BJ (cell line): ENCODE results near the gene IL36RN. TPM values are rescaled to one million over a fixed set of nuclear protein-coding genes. Genes with fewer than 3 reads are reported as not detected.
"Not testable (repeated sequence)": the region's sequence is repeated elsewhere in the genome, so short reads cannot be mapped to it uniquely, and the experiment has no call there.

ENCODE experiments used
- CTCF ChIA-PET: fragments of 350-600 bp; formaldehyde crosslinking; extraction: SDS; loops from one replicate; lab custom pipeline; 2021; ENCODE audit warnings: antibody characterized with exemption, inconsistent platforms; lab: Yijun Ruan, JAX
- POLR2A ChIA-PET: fragments of 300-600 bp; sonication (Branson Sonifier 250); formaldehyde crosslinking; extraction: SDS; loops from one replicate; lab custom pipeline; 2021; ENCODE audit warnings: antibody characterized with exemption; lab: Charles Lee
- DNase-seq: peaks from one replicate; pipeline ENCODE4 v3.0.0-alpha.2; 2011; ENCODE audit warnings: low read depth
- H3K27me3 ChIP-seq: 2 replicates; pipeline ENCODE4 v1.6.0; 2011; ENCODE audit warnings: low read length; ENCODE audit not compliant: control insufficient read depth, insufficient read depth
- H3K36me3 ChIP-seq: 2 replicates; pipeline ENCODE4 v1.5.1; 2011; ENCODE audit warnings: low read length; ENCODE audit not compliant: control insufficient read depth, insufficient read depth
- H3K4me3 ChIP-seq: 2 replicates; pipeline ENCODE4 v1.5.1; 2011; ENCODE audit warnings: low read depth, mild to moderate bottlenecking, control low read depth, low read length
- polyA plus RNA-seq: library from polyadenylated mRNA; depleted of rRNA; stranded (reverse); fragments of >200 nt; gene quantifications from 2 replicates; pipeline ENCODE4 v1.2.3, GENCODE V29; 2011
- TF ChIP-seq, protein P1 (sequence below): IDR thresholded peaks from 2 replicates; pipeline ENCODE4 v1.5.1; 2011; ENCODE audit warnings: low read depth, mild to moderate bottlenecking, control low read depth, inconsistent platforms, low read length, moderate library complexity; ENCODE audit not compliant: insufficient read depth

Gene IL36RN
- polyA plus RNA-seq, 1 experiment, result not detected

DNA sequence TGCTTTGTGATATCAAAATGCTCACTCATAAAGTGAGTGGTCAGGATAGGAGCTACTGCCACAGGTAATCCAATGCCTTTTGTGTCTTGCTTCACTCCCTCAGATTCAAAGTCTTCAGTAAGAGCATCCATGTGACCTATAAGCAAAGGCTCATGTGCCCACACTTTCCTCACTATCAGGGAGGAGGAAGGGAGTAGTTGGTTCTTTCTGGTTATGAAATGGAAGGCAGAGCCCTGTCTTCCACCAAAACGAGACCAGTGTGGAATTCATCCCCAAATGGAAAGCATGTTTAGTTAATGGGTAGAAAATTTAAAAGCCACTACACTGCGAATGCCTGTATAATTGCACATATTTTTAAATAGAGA lies 34.6 kb downstream of the IL36RN start:
- no peak for DNase-seq
- no peak overlapping the region for H3K4me3 ChIP-seq
- CTCF ChIA-PET, result interaction anchor here (1.6 to 2.1 kb wide), 2 partner anchors 10 to 13 kb away, joined by 4 to 6 read pairs; no protein-coding TSS in a partner anchor

DNA sequence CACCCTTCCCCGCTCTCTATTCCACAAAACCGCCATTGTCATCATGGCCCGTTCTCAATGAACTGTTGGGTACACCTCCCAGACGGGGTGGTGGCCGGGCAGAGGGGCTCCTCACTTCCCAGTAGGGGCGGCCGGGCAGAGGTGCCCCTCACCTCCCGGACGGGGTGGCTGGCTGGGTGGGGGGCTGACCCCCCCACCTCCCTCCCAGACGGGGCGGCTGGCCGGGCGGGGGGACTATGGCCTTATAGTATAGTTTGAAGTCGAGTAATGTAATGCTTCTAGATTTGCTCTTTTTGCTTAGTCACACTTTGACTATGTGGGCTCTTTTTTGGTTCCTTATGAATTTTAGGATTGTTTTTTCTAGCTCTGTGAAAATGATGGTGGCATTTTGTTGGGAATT lies 37.3 kb downstream of the IL36RN start:
- DNase-seq, H3K36me3 ChIP-seq, H3K4me3 ChIP-seq, POLR2A ChIA-PET, H3K27me3 ChIP-seq: not testable (repeated sequence)
- CTCF ChIA-PET, result interaction anchor here (1.0 kb wide), 1 partner anchor 102 kb away, joined by 3 read pairs; no protein-coding TSS in a partner anchor

More for the DNA sequence above, 34.6 kb downstream of the IL36RN start:
- POLR2A ChIA-PET, result no interaction called here
- Histone ChIP-seq H3K27me3 (peaks cover 9% of the 10 kb centered on the region; the same call in 1 of the 2 replicates), H3K36me3 (no peaks in the 10 kb centered on the region)
- TF ChIP-seq, protein P1, sequence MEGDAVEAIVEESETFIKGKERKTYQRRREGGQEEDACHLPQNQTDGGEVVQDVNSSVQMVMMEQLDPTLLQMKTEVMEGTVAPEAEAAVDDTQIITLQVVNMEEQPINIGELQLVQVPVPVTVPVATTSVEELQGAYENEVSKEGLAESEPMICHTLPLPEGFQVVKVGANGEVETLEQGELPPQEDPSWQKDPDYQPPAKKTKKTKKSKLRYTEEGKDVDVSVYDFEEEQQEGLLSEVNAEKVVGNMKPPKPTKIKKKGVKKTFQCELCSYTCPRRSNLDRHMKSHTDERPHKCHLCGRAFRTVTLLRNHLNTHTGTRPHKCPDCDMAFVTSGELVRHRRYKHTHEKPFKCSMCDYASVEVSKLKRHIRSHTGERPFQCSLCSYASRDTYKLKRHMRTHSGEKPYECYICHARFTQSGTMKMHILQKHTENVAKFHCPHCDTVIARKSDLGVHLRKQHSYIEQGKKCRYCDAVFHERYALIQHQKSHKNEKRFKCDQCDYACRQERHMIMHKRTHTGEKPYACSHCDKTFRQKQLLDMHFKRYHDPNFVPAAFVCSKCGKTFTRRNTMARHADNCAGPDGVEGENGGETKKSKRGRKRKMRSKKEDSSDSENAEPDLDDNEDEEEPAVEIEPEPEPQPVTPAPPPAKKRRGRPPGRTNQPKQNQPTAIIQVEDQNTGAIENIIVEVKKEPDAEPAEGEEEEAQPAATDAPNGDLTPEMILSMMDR, result no peak

DNA sequence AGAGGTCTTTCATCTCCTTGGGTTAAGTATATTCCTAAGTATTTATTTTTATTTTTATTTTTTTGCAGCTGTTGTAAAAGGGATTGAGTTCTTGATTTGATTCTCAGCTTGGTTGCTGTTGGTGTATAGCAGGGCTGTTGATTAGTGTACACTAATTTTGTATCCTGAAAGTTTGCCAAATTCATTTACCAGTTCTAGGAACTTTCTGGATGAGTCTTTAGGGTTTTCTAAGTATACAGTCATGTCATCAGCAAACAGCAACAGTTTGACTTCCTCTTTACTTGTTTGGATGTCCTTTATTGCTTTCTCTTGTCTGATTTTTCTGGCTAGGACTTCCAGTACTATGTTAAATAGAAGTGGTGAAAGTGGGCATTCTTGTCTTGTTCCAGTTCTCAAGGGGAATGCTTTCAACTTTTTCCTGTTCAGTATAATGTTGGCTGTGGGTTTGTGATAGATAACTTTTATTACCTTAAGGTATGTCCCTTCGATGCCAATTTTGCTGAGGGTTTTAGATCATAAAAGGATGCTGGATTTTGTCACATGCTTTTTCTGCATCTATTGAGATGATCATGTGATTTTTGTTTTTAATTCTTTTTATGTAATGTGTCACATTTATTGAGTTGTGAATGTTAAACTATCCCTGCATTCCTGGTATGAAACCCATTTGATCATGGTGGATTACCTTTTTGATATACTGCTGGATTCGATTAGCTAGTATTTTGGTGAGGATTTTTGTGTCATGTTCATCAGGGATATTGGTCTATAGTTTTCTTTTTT lies 38.0 kb downstream of the IL36RN start:
- H3K27me3 ChIP-seq, POLR2A ChIA-PET, DNase-seq, H3K4me3 ChIP-seq, H3K36me3 ChIP-seq: not testable (repeated sequence)
- CTCF ChIA-PET, result interaction anchor here (0.6 to 1.0 kb wide), 2 partner anchors 102 to 496 kb away, joined by 3 read pairs; no protein-coding TSS in a partner anchor

DNA sequence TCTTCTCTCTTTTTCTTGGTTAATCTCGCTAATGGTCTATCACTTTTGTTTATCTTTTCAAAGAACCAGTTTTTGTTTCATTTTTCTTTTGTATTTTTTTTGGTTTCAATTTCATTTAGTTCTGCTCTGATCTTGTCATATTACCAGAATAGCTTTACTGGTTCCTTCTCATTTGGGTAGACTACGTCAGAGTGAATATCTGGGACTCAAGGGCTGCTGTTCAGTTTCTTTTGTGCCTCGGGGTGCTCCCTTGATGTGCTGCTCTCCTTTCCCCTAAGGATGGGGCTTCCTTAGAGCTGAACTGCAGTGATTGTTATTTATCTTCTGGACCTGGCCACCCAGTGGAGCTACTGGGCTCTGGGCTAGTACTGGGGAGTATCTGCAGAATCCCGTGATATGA lies 39.0 kb downstream of the IL36RN start:
- no peak for DNase-seq
- H3K4me3 ChIP-seq, result no peak overlapping the region
- H3K27me3 ChIP-seq, result peaks cover 2% of the 10 kb centered on the region; the same call in 1 of the 2 replicates
- ChIA-PET CTCF (no interaction called here), POLR2A (no interaction called here)
- H3K36me3 ChIP-seq, result no peaks in the 10 kb centered on the region
- TF ChIP-seq, protein P1, result no peak

- TF ChIP-seq, protein P1, result no peak
- CTCF ChIA-PET, result interaction anchor here (0.7 kb wide), 1 partner anchor 38 kb away, joined by 3 read pairs; no protein-coding TSS in a partner anchor
- POLR2A ChIA-PET, result no interaction called here
These were observed 39.5 kb downstream of the IL36RN start for GRCh38 chr2:113098532-113098931.

DNA sequence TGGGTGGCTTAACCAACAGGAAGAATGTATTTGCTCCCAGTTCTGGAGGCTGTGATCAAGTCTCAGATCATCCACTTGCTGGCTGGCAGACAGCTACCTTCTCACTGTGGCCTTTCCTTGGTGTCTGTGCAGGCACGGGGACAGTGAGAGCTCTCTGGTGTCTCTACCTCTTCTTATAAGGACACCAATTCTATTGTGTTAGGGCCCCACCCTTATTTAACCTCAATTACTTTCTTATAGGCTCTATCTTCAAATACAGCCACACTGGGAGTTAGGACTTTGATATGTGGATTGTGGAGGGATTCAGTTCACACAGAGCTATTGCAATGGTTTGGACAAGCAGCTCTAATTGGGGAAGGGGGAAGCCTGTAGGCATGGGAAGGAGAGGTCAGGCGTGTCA lies 43.1 kb downstream of the IL36RN start:
- no peak for DNase-seq
- H3K36me3 ChIP-seq, result no peaks in the 10 kb centered on the region
- ChIA-PET CTCF (interaction anchor here (0.8 to 1.3 kb wide), 4 partner anchors 8 to 268 kb away, joined by 3 to 4 read pairs (median 4); no protein-coding TSS in a partner anchor), POLR2A (no interaction called here)
- H3K4me3 ChIP-seq, result no peak overlapping the region
- H3K27me3 ChIP-seq, result peaks cover 1% of the 10 kb centered on the region; the same call in 1 of the 2 replicates
- TF ChIP-seq, protein P1, result no peak

More at GRCh38 chr2:113098532-113098931, 39.5 kb downstream of the IL36RN start:
- no peak overlapping the region for H3K4me3 ChIP-seq
- no peaks in the 10 kb centered on the region for H3K36me3 ChIP-seq
- peaks cover 2% of the 10 kb centered on the region for H3K27me3 ChIP-seq
- no peak for DNase-seq
